M059J (cell line): ENCODE results near the gene SNRNP48. TPM values are rescaled to one million over a fixed set of nuclear protein-coding genes. Genes with fewer than 3 reads are reported as not detected.

Source experiments
- DNase-seq: peaks from one replicate; pipeline ENCODE4 v3.0.0-alpha.2; 2012; ENCODE audit warnings: low read depth
- total RNA-seq: library from RNA; depleted of rRNA; stranded (reverse); fragments of >200 nt; shearing (Covaris generic); gene quantifications from 2 replicates; pipeline ENCODE4 v1.2.3, GENCODE V29; 2014

The SNRNP48 gene
- total RNA-seq, 1 experiment from 2014 or later: 25.4 TPM

DNA sequence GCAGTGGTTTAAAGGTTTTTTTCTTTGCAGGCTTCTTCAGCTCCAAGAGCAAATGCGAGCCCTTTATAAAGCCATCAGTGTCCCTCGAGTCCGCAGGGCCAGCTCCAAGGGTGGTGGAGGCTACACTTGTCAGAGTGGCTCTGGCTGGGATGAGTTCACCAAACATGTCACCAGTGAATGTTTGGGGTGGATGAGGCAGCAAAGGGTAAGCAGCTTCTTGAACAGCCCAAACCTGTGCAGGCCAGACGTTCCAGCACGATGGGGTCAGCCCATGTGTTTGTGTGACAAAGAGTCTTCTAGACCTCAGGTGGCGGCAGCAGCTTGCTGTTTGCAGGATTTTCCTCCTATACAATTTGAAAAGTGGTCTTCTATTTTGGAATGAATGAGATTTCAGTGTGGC lies 30.8 kb upstream of the SNRNP48 start:
- DNase-seq: no peak

- no peak for DNase-seq
Observed at GRCh38 chr6:7559651-7560385, 30.2 kb upstream of the SNRNP48 start.

DNA sequence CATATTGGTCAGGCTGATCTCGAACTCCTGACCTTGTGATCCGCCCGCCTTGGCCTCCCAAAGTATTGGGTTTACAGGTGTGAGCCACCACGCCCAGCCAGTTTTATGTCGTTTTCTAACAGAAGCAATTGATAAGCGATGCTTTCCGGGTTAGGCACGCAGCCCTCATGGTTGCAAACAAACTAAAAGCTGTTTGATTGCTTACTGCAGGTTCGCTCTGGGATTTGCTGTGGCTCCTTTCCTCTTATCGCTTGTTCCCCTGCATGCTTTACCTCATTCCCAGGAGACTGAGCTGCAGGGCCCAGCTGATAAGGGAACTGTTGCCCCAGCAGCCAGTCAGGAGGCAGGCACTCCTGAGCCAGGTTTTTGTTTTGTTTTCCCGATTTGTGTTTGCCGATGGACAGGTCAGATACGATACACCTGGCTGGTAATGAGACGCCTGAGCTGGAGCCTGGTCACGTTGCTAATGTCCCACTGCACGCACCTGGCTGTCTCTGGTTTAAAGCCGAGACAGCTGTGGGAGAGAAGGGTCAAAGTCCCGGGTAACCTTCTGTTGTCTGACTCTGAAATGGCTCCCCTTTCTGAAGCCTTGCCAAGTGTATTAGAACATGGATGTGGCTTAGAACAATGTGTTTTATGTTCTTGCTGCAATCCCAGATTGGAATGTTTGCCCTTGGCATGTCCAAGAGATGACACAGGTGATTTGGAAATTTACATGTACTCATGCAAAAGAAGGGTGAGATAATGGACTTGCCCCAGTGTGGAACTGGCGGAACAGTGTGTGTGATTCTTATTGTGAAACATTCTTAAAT lies 28.6 kb upstream of the SNRNP48 start:
- DNase-seq: no peak

GRCh38 chr6:7562769-7563168 lies 27.2 kb upstream of the SNRNP48 start:
- DNase-seq: no peak

DNA sequence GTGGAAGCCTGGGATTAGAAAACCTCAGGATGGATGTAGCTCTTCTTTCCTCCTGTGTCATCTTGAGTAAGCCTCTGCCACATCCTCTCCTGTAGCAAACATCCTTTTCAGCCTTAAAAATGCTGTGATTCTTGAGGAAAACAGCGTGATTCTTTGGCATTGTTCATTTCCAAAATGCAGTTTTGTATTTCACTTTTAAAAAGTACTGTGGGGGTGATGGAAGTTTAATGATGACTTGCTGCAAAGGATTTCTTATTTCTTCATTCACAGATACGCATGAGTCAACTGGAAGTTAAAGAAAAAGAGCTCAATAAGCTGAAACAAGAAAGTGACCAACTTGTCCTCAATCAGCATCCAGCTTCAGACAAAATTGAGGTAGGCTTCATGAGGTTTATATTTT lies 23.9 kb upstream of the SNRNP48 start:
- no peak for DNase-seq

GRCh38 chr6:7566617-7567173 lies 23.3 kb upstream of the SNRNP48 start:
- no peak for DNase-seq

- DNase-seq: no peak
Observed at GRCh38 chr6:7568021-7568420, 22.0 kb upstream of the SNRNP48 start.

DNA sequence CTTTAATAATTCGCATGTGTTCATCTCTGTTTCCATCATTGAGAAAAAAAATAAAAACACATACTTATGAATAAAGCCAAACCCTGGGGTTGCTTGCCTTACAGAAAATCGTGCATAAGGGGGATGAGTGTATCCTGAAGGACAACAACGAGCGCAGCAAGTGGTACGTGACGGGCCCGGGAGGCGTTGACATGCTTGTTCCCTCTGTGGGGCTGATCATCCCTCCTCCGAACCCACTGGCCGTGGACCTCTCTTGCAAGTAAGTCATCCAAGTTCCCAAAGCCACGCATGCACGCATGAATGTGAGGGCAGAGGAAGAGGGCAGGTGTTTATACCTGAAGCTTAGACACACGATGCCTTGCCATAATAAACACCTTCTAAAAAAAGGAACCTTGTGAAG lies 20.9 kb upstream of the SNRNP48 start:
- DNase-seq: no peak

DNA sequence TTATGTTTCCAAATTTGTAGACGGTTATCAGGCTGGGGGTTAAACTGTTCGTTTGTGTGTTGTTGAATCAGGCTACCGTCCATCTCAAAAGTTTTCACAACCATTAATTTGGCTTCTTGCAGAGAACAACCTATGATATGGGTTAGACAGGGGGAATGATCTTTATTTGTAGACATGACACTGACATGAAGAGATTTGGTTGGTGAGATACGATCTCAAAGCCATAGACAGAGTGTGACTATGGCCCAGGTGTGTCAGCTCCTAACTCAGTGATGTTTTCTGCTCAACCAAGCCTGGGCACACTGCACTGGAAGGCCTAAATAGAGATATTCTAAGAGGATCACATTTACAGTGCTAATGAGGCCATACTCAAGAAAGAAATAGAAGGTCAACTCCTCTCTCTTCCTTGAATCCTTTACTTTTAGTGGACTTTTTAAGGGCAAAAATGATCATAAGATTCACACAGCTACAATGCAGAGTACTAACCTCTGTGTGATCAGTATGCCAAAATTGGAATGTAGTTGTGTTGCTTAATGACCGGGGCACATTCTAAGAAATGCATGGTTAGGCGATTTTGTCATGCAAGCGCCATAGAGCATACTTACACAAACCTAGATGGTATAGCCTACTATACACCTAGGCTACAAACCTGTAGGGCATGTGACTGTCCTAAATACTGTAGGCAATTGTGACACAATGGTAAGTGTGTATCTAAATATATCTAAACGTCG lies 17.6 kb upstream of the SNRNP48 start:
- DNase-seq: no peak

- DNase-seq: no peak
Observed at GRCh38 chr6:7574500-7574899, 15.5 kb upstream of the SNRNP48 start.

- no peak for DNase-seq
Observed at GRCh38 chr6:7578516-7578915, 11.5 kb upstream of the SNRNP48 start.

DNA sequence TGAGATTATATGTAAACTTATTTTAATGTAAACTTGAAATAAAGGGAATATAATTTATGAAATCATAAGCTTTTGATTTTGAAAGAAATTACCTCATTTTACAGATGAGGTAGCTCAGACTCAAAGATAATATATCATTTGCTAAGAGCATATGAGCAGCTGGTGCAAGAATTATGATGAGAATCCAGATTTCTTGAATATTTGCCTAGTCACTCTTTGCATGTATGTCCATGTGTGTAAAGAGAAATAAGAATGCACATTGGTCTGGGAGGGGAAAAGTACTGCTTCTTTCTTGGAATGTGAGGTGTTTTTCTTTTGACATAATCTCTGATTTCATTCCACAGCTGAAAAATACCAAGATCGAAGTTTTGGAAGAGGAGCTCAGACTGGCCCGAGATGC lies 11.1 kb upstream of the SNRNP48 start:
- no peak for DNase-seq

GRCh38 chr6:7579851-7580250 lies 10.1 kb upstream of the SNRNP48 start:
- DNase-seq: no peak

GRCh38 chr6:7580537-7580926 lies 9.5 kb upstream of the SNRNP48 start:
- DNase-seq: no peak

GRCh38 chr6:7580927-7581618 lies 8.9 kb upstream of the SNRNP48 start:
- DNase-seq: no peak

DNA sequence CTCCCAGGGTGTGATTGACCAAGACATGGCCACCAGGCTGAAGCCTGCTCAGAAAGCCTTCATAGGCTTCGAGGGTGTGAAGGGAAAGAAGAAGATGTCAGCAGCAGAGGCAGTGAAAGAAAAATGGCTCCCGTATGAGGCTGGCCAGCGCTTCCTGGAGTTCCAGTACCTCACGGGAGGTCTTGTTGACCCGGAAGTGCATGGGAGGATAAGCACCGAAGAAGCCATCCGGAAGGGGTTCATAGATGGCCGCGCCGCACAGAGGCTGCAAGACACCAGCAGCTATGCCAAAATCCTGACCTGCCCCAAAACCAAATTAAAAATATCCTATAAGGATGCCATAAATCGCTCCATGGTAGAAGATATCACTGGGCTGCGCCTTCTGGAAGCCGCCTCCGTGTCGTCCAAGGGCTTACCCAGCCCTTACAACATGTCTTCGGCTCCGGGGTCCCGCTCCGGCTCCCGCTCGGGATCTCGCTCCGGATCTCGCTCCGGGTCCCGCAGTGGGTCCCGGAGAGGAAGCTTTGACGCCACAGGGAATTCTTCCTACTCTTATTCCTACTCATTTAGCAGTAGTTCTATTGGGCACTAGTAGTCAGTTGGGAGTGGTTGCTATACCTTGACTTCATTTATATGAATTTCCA lies 4.6 kb upstream of the SNRNP48 start:
- DNase-seq: no peak

- DNase-seq: peak; percentile 80
Observed at GRCh38 chr6:7587631-7588100, 2.3 kb upstream of the SNRNP48 start.

GRCh38 chr6:7588506-7588905 lies 1.5 kb upstream of the SNRNP48 start:
- no peak for DNase-seq

- no peak for DNase-seq
Observed at GRCh38 chr6:7589221-7589620, 777 bp upstream of the SNRNP48 start.

DNA sequence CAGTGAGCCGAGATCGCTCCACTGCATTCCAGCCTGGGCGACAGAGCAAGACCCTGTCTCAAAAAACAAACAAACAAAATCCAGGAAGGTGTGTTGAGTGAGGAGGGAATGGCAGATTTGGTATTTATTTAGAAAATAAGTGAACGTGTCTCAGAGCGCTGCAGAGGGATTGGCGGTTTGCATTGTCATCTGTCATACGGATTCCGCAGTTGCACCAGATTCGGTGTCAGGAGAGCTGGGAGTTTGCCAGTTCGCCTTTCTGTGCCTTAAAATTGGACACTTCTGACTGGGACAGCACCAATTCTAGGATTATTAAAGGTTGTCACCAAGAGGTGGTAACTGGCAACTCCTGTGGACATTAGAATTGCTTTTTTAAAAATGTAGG lies 912 bp downstream of the SNRNP48 start:
- no peak for DNase-seq

GRCh38 chr6:7591770-7592169 lies 1.8 kb downstream of the SNRNP48 start:
- no peak for DNase-seq
